Measurements from ENCODE around the gene BTBD6.

The BTBD6 gene

GRCh38 chr14:105250008-105250366 is 1.7 kb downstream of the BTBD6 start:
- no peaks in the 10 kb centered on the region for H4K20me1 ChIP-seq (ENCODE audit: low read depth, low read length)
- no peaks in the 10 kb centered on the region for H3K27me3 ChIP-seq (ENCODE audit: low read length)
- no peaks in the 10 kb centered on the region for H3K9me3 ChIP-seq (ENCODE audit: insufficient read depth, low read length)
- no peak overlapping the region for H3K9ac ChIP-seq (ENCODE audit: low read length)
- H3K4me3 ChIP-seq (ENCODE audit: insufficient read depth, low read length, poor library complexity, severe bottlenecking), result no peak overlapping the region
- TF ChIP-seq, protein P1, sequence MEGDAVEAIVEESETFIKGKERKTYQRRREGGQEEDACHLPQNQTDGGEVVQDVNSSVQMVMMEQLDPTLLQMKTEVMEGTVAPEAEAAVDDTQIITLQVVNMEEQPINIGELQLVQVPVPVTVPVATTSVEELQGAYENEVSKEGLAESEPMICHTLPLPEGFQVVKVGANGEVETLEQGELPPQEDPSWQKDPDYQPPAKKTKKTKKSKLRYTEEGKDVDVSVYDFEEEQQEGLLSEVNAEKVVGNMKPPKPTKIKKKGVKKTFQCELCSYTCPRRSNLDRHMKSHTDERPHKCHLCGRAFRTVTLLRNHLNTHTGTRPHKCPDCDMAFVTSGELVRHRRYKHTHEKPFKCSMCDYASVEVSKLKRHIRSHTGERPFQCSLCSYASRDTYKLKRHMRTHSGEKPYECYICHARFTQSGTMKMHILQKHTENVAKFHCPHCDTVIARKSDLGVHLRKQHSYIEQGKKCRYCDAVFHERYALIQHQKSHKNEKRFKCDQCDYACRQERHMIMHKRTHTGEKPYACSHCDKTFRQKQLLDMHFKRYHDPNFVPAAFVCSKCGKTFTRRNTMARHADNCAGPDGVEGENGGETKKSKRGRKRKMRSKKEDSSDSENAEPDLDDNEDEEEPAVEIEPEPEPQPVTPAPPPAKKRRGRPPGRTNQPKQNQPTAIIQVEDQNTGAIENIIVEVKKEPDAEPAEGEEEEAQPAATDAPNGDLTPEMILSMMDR (IDR thresholded peaks at IDR 0.05; ENCODE audit: insufficient read depth, low read length, poor library complexity, severe bottlenecking), result no peak
- H3K79me2 ChIP-seq (ENCODE audit: insufficient read depth, low read length), result no peaks in the 10 kb centered on the region
- no peak overlapping the region for H2AFZ ChIP-seq (ENCODE audit: low read depth, low read length, severe bottlenecking)
- no peaks in the 10 kb centered on the region for H3F3A ChIP-seq (ENCODE audit: insufficient read depth)
- H3K9me2 ChIP-seq (replicated peaks; ENCODE audit: insufficient read depth, low read length), result no peaks in the 10 kb centered on the region
- no peak overlapping the region for H3K27ac ChIP-seq (ENCODE audit: low read depth, low read length)
- H3K36me3 ChIP-seq (ENCODE audit: low read length), result no peaks in the 10 kb centered on the region
- H3K4me2 ChIP-seq (ENCODE audit: low read depth, low read length, poor library complexity, severe bottlenecking), result no peak overlapping the region

GRCh38 chr14:105250986-105251385 is 2.7 kb downstream of the BTBD6 start:
- H3K27me3 ChIP-seq (ENCODE audit: low read length), result no peaks in the 10 kb centered on the region
- H3K27ac ChIP-seq (ENCODE audit: low read depth, low read length), result no peak overlapping the region
- H3K9me2 ChIP-seq (replicated peaks; ENCODE audit: insufficient read depth, low read length), result no peaks in the 10 kb centered on the region
- H3K36me3 ChIP-seq (ENCODE audit: low read length), result no peaks in the 10 kb centered on the region
- no peak overlapping the region for H3K4me3 ChIP-seq (ENCODE audit: insufficient read depth, low read length, poor library complexity, severe bottlenecking)
- H3F3A ChIP-seq (ENCODE audit: insufficient read depth), result no peaks in the 10 kb centered on the region
- no peak overlapping the region for H3K9ac ChIP-seq (ENCODE audit: low read length)
- H3K9me3 ChIP-seq (ENCODE audit: insufficient read depth, low read length), result no peaks in the 10 kb centered on the region
- H3K4me2 ChIP-seq (ENCODE audit: low read depth, low read length, poor library complexity, severe bottlenecking), result no peak overlapping the region
- no peak for TF ChIP-seq EZH2phosphoT487 (conservative IDR thresholded peaks at IDR 0.05; ENCODE audit: low read length)
- TF ChIP-seq, protein P1 (IDR thresholded peaks at IDR 0.05; ENCODE audit: insufficient read depth, low read length, poor library complexity, severe bottlenecking), result no peak
- H3K79me2 ChIP-seq (ENCODE audit: insufficient read depth, low read length), result no peaks in the 10 kb centered on the region
- H4K20me1 ChIP-seq (ENCODE audit: low read depth, low read length), result no peaks in the 10 kb centered on the region
- H2AFZ ChIP-seq (ENCODE audit: low read depth, low read length, severe bottlenecking), result no peak overlapping the region

GRCh38 chr14:105251920-105252319 is 3.6 kb downstream of the BTBD6 start:
- H3K9me3 ChIP-seq (ENCODE audit: insufficient read depth, low read length), result no peaks in the 10 kb centered on the region

More at GRCh38 chr14:105251920-105252319, 3.6 kb downstream of the BTBD6 start:
- Histone ChIP-seq H3K4me3 (ENCODE audit: insufficient read depth, low read length, poor library complexity, severe bottlenecking) (no peak overlapping the region), H3K79me2 (ENCODE audit: insufficient read depth, low read length) (no peaks in the 10 kb centered on the region), H3F3A (ENCODE audit: insufficient read depth) (no peaks in the 10 kb centered on the region), H3K27me3 (ENCODE audit: low read length) (no peaks in the 10 kb centered on the region), H3K9me2 (replicated peaks; ENCODE audit: insufficient read depth, low read length) (no peaks in the 10 kb centered on the region), H3K9ac (ENCODE audit: low read length) (no peak overlapping the region), H4K20me1 (ENCODE audit: low read depth, low read length) (no peaks in the 10 kb centered on the region), H3K4me2 (ENCODE audit: low read depth, low read length, poor library complexity, severe bottlenecking) (no peak overlapping the region), H3K36me3 (ENCODE audit: low read length) (no peaks in the 10 kb centered on the region), H2AFZ (ENCODE audit: low read depth, low read length, severe bottlenecking) (no peak overlapping the region), H3K27ac (ENCODE audit: low read depth, low read length) (no peak overlapping the region)
- TF ChIP-seq EZH2phosphoT487 (conservative IDR thresholded peaks at IDR 0.05; ENCODE audit: low read length), result no peak
- TF ChIP-seq, protein P1 (IDR thresholded peaks at IDR 0.05; ENCODE audit: insufficient read depth, low read length, poor library complexity, severe bottlenecking), result no peak

All from SU-DHL-6 (cell line).